GM19467 (cell line): Measurements from ENCODE around the gene GET3.
"Not testable (repeated sequence)": the region's sequence is repeated elsewhere in the genome, so short reads cannot be mapped to it uniquely, and the experiment has no call there.

Experiments
- ATAC-seq: cut with Tn5 transposase; IDR thresholded peaks from one replicate; pipeline ENCODE4 v1.9.1; 2021; ENCODE audit warnings: mild to moderate bottlenecking, moderate library complexity; ENCODE audit not compliant: unreplicated experiment

Gene GET3

GRCh38 chr19:12790628-12791344, 53.5 kb downstream of the GET3 start:
- no peak for ATAC-seq

- ATAC-seq = peak; percentile 25
Observed at GRCh38 chr19:12791345-12792050, 54.2 kb downstream of the GET3 start, which contains the start of gene JUNB. TSS of gene JUNB (plus strand) at chr19:12791486. CDS start at chr19:12791772, 286 bp downstream.

GRCh38 chr19:12792051-12792852, 55.0 kb downstream of the GET3 start:
- ATAC-seq = no peak

GRCh38 chr19:12792853-12793289, 55.6 kb downstream of the GET3 start:
- ATAC-seq = no peak

GRCh38 chr19:12793290-12794195, 56.2 kb downstream of the GET3 start:
- peak; percentile 30 for ATAC-seq

GRCh38 chr19:12794196-12794941, 57.1 kb downstream of the GET3 start:
- no peak for ATAC-seq

- no peak for ATAC-seq
Observed at GRCh38 chr19:12794971-12795381, 57.7 kb downstream of the GET3 start.

- ATAC-seq = no peak
Observed at GRCh38 chr19:12796146-12797071, 59.1 kb downstream of the GET3 start.

GRCh38 chr19:12797141-12797587, 59.9 kb downstream of the GET3 start:
- ATAC-seq = no peak

- ATAC-seq = not testable (repeated sequence)
Observed at GRCh38 chr19:12797607-12798006, 60.3 kb downstream of the GET3 start.
